HG03175 (cell line): ENCODE results near the gene CLEC3A.
"Not testable (repeated sequence)": the region's sequence is repeated elsewhere in the genome, so short reads cannot be mapped to it uniquely, and the experiment has no call there.

Source experiments
- ATAC-seq: cut with Tn5 transposase; IDR thresholded peaks from one replicate; pipeline ENCODE4 v1.9.1; 2021; ENCODE audit warnings: mild to moderate bottlenecking, moderate library complexity; ENCODE audit not compliant: unreplicated experiment

CLEC3A gene

GRCh38 chr16:78022347-78023060 is at the start of gene CLEC3A:
Gene CLEC3A (plus strand): TSS chr16:78022548. CDS start chr16:78022627, 79 bp downstream.
- no peak for ATAC-seq

GRCh38 chr16:77974883-77975282 is 47.5 kb upstream of the CLEC3A start:
- no peak for ATAC-seq

GRCh38 chr16:77975942-77976341 is 46.4 kb upstream of the CLEC3A start:
- no peak for ATAC-seq

GRCh38 chr16:77977339-77977738 is 45.0 kb upstream of the CLEC3A start:
- ATAC-seq: no peak

GRCh38 chr16:77985111-77985510 is 37.2 kb upstream of the CLEC3A start:
- no peak for ATAC-seq

GRCh38 chr16:77986011-77986740 is 36.2 kb upstream of the CLEC3A start:
- no peak for ATAC-seq

GRCh38 chr16:77987810-77988209 is 34.5 kb upstream of the CLEC3A start:
- ATAC-seq: no peak

- no peak for ATAC-seq
Measured at GRCh38 chr16:77989846-77990245, 32.5 kb upstream of the CLEC3A start.

- no peak for ATAC-seq
Measured at GRCh38 chr16:77991701-77992100, 30.6 kb upstream of the CLEC3A start.

GRCh38 chr16:77992381-77992780 is 30.0 kb upstream of the CLEC3A start:
- ATAC-seq: not testable (repeated sequence)

- ATAC-seq: no peak
Measured at GRCh38 chr16:77993111-77993985, 29.0 kb upstream of the CLEC3A start.

- no peak for ATAC-seq
Measured at GRCh38 chr16:77995843-77996455, 26.4 kb upstream of the CLEC3A start.

GRCh38 chr16:77998350-77999023 is 23.9 kb upstream of the CLEC3A start:
- ATAC-seq: no peak

- ATAC-seq: no peak
Measured at GRCh38 chr16:78001451-78002025, 20.8 kb upstream of the CLEC3A start.

- peak; percentile 99 for ATAC-seq
Measured at GRCh38 chr16:78002915-78003538, 19.3 kb upstream of the CLEC3A start.

- no peak for ATAC-seq
Measured at GRCh38 chr16:78004517-78004916, 17.8 kb upstream of the CLEC3A start.

GRCh38 chr16:78005881-78006280 is 16.5 kb upstream of the CLEC3A start:
- no peak for ATAC-seq

- ATAC-seq: no peak
Measured at GRCh38 chr16:78007121-78007520, 15.2 kb upstream of the CLEC3A start.

- no peak for ATAC-seq
Measured at GRCh38 chr16:78024159-78024558, 1.8 kb downstream of the CLEC3A start.

- no peak for ATAC-seq
Measured at GRCh38 chr16:78025631-78026030, 3.3 kb downstream of the CLEC3A start.
